ENCODE data around the gene FBXL4.

The FBXL4 gene

GRCh38 chr6:98846021-98846380, 101.7 kb downstream of the FBXL4 start:
- no peak for TF ChIP-seq CTCF (IDR thresholded peaks at IDR 0.05; ENCODE audit: insufficient read depth, low read depth, low read length, missing control alignments)

GRCh38 chr6:98845211-98846020, 102.3 kb downstream of the FBXL4 start:
- DNase-seq (ENCODE audit: low read depth) = peak; percentile 80
- TF ChIP-seq CTCF (IDR thresholded peaks at IDR 0.05; ENCODE audit: insufficient read depth, low read depth, low read length, missing control alignments) = peak; percentile 89
- H3K4me3 ChIP-seq (ENCODE audit: low read length) = no peak overlapping the region

More at GRCh38 chr6:98846021-98846380, 101.7 kb downstream of the FBXL4 start:
- DNase-seq (ENCODE audit: low read depth) = no peak
- H3K4me3 ChIP-seq (ENCODE audit: low read length) = no peak overlapping the region

GRCh38 chr6:98844244-98845210, 103.2 kb downstream of the FBXL4 start:
- no peak for TF ChIP-seq CTCF (IDR thresholded peaks at IDR 0.05; ENCODE audit: insufficient read depth, low read depth, low read length, missing control alignments)
- no peak overlapping the region for H3K4me3 ChIP-seq (ENCODE audit: low read length)
- no peak for DNase-seq (ENCODE audit: low read depth)

GRCh38 chr6:98843271-98844243, 104.2 kb downstream of the FBXL4 start:
- H3K4me3 ChIP-seq (ENCODE audit: low read length) = no peak overlapping the region
- no peak for TF ChIP-seq CTCF (IDR thresholded peaks at IDR 0.05; ENCODE audit: insufficient read depth, low read depth, low read length, missing control alignments)
- DNase-seq (ENCODE audit: low read depth) = no peak

GRCh38 chr6:98842342-98843180, 105.2 kb downstream of the FBXL4 start:
- no peak overlapping the region for H3K4me3 ChIP-seq (ENCODE audit: low read length)
- DNase-seq (ENCODE audit: low read depth) = no peak
- TF ChIP-seq CTCF (IDR thresholded peaks at IDR 0.05; ENCODE audit: insufficient read depth, low read depth, low read length, missing control alignments) = no peak

Measured in epithelial cell of esophagus (primary cell).